PFSK-1 (cell line): ENCODE measurements around the gene RSPH1.
A peak's percentile ranks its signal among the peaks of the same experiment; 100 is the strongest.

Source experiments
- FOXP2 ChIP-seq: optimal IDR thresholded peaks from 2 replicates; pipeline ENCODE3; 2011; ENCODE audit warnings: borderline replicate concordance, control low read depth, inconsistent platforms; ENCODE audit not compliant: insufficient read depth; ENCODE audit errors: extremely low read length, extremely low read depth
- POLR2AphosphoS5 ChIP-seq: IDR thresholded peaks from 2 replicates; pipeline ENCODE4 v1.6.1; 2012; ENCODE audit warnings: low read depth, mild to moderate bottlenecking, control low read depth, low read length, moderate library complexity
- REST ChIP-seq, 2 experiments: IDR thresholded peaks; 2 replicates each; pipeline versions ENCODE4 v1.6.1 to v1.8.0; 2011 to 2012; ENCODE audit warnings: low read depth in 2 of 2, low read length in 2 of 2, control low read depth in 1 of 2, inconsistent platforms in 1 of 2, mild to moderate bottlenecking in 1 of 2, moderate library complexity in 1 of 2; ENCODE audit not compliant: insufficient read depth in 1 of 2
- SIN3A ChIP-seq: IDR thresholded peaks from 2 replicates; pipeline ENCODE4 v1.6.1; 2012; ENCODE audit warnings: mild to moderate bottlenecking, low read length, moderate library complexity, borderline replicate concordance; ENCODE audit not compliant: insufficient read depth
- TAF1 ChIP-seq: IDR thresholded peaks from 2 replicates; pipeline ENCODE4 v1.6.1; 2012; ENCODE audit warnings: low read length, control low read depth, borderline replicate concordance; ENCODE audit not compliant: insufficient read depth

RSPH1 gene

GRCh38 chr21:42439284-42440186, 56.5 kb downstream of the RSPH1 start:
- TF ChIP-seq REST (IDR thresholded peaks at IDR 0.05; ENCODE audit: insufficient read depth in 1 of 2, low read depth in 2 of 2, low read length in 2 of 2) (no peak), POLR2AphosphoS5 (no peak), SIN3A (no peak), FOXP2 (no peak)

GRCh38 chr21:42438316-42439205, 57.5 kb downstream of the RSPH1 start:
- TF ChIP-seq SIN3A (no peak), POLR2AphosphoS5 (no peak), REST (IDR thresholded peaks at IDR 0.05; ENCODE audit: insufficient read depth in 1 of 2, low read depth in 2 of 2, low read length in 2 of 2) (no peak), FOXP2 (no peak), TAF1 (no peak)

- TF ChIP-seq SIN3A (no peak), REST (IDR thresholded peaks at IDR 0.05; ENCODE audit: insufficient read depth in 1 of 2, low read depth in 2 of 2, low read length in 2 of 2) (peak; percentile 86 to 92), TAF1 (no peak)
Observed at GRCh38 chr21:42437786-42438185, 58.2 kb downstream of the RSPH1 start.

GRCh38 chr21:42436914-42437313, 59.1 kb downstream of the RSPH1 start:
- TF ChIP-seq FOXP2 (no peak), REST (IDR thresholded peaks at IDR 0.05; ENCODE audit: insufficient read depth in 1 of 2, low read depth in 2 of 2, low read length in 2 of 2) (no peak), TAF1 (no peak), POLR2AphosphoS5 (no peak), SIN3A (no peak)
